Measurements from ENCODE around the gene OSMR.
"Not testable (repeated sequence)": the region's sequence is repeated elsewhere in the genome, so short reads cannot be mapped to it uniquely, and the experiment has no call there.

Gene OSMR

DNA sequence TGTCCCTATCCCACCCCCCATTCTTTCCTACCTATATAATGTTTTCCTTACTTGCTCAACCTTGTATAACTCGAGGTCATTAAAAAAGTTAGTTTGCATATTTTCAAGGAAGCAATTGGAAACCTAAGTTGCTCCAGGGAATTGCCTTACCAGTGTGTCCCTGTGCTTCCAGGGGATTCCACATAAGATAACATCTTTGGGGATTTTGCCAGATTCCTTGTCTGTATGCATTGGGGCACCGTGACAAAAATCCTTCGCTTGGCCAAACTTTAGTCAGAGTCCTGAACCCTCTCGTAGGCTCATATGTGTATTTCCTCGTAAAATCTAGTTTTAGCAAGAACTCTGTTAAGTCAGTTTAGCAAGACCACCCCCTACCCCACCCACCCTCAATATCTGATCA is 14.7 kb upstream of the OSMR start:
- no peak for DNase-seq

DNA sequence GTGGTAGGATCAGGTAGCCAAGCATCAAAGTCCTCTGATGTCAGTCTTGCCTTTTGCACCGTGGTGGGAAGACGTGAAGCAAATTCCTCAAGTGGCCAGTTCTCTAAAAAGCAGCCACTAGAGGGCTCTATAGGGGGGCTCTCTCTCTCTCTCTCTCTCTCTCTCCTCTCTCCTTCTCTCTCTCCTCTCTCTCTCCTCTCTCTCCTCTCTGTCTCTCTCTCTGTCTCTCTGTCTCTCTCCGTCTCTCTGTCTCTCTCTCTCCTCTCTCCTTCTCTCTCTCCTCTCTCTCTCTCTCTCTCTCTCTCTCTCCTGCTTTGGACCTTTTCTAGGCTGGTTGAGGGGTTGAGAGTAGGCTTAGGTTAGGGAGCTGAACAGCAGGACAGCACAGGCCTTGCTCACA is 13.9 kb upstream of the OSMR start:
- no peak for DNase-seq

DNA sequence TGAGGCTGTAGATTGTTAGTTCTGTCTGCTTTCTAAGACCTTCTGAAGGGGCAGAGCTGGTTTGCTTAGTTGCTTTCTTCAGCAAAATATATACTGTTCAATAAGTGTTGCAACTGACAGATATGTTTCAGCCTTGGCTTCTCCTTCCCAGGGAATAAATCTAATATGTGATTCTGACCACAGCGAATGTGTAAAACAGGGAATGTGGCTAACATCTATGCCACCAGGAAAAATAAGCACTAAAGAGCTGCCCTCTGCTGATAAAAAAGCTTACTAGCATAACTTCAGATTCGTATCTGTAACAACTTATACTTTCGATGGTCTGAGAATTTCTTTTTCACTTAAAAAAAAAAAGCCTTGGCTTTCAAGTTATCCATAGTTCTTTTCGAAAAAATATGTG is 13.0 kb upstream of the OSMR start:
- no peak for DNase-seq

DNA sequence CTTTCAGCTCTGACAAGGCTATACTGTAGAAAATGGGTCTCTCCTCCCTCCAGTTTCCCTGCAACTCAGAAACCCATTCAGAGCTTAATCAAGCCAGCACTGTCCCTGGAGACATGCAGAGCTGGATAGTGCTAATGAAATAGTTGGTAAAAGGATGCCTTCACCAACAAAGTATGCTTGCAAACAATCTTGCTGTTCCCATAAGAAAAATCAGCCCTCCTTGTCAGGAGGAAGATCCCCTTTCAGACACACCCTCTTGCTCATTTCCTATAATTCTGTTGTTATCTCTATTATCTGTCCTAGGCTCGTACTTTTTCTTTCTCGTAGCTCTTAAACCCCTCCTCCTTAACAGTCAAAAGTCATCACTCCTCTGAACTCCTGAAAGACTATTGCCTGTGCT is 9.9 kb upstream of the OSMR start:
- DNase-seq: no peak

DNA sequence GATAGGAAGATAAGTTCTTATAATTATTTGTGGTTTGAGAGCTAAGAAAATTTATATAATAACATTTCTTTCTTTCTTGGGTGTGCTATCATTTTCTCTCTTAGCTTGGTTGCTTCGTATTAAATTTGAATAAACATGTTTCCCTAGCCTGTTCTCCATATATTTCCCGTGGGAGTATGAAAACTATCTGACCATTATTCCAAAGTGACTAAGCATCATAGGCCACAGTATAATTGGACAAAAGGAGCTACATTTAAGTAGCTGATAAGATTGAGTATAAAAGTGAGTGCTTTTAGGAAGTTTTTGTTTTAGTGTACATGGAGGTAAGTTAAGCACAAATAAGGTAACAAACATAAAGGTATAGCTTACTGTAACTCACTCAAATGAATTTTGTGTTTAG is 8.4 kb upstream of the OSMR start:
- DNase-seq: no peak

DNA sequence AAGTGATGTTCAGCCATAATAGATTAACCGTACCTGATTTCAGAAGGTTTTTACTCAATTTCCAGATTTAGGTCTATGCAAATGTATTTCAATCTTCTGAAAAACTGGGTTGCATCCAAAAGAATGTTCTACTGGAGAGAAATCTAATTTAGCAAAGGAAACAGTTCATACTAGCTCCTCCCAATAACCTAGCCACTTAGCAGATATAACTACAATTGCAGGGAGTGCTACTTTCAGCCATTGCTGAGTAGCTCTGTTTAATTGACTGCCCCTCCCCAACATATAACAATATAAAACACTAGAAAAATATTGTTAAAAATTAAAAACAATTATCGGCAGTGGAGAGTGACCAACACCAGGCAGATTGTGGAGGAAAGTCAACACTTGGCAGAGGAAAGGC is 7.9 kb upstream of the OSMR start:
- no peak for DNase-seq

DNA sequence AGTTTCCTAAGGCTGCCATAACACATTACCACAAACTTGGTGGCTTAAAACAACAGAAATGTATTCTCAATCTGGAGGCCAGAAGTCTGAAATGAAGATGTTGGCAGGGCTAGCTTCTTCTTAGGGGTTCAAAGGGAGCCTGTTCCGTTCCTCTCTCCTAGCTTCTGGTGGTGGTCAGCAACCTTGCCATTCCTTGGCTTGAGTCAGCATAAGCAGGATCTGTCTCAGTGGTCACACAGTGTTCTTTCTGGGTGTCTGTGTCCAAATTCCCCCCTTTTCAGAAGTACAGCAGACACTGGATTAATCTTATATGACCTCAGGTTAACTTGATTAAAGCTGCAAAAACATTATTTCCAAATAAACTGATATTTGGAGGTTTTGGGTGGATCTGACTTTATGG is 2.1 kb upstream of the OSMR start:
- DNase-seq: no peak

DNA sequence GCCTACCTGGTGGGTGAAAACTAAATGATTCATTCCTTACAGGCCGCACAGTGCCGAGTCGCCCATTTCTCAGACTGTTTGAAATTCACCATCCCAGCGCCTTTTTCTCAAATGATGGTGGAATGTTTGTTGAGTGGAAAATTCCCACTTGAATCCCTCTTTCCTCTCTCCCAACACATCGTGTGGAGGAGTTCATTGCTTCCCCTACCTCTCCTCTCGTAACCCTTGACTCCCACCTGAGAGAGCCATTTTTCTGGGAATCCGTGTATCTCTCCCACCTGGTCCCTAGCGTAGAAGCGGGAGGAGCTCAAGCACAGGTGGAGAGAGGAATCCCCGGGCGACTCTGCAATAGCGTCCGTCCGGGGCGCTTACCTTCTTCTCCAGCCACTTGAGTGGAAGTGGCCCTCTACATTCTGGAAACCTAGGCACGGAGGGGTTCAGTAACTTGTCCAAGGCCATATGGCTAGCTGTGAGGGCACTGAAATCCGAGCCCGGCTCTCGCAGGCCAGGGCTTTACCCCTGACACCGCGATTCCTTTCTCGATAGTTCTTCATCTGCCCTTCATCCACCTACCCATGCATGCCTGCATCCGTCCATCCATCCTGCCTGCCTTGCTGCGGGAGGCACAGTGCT is 683 bp downstream of the OSMR start:
- DNase-seq: no peak

DNA sequence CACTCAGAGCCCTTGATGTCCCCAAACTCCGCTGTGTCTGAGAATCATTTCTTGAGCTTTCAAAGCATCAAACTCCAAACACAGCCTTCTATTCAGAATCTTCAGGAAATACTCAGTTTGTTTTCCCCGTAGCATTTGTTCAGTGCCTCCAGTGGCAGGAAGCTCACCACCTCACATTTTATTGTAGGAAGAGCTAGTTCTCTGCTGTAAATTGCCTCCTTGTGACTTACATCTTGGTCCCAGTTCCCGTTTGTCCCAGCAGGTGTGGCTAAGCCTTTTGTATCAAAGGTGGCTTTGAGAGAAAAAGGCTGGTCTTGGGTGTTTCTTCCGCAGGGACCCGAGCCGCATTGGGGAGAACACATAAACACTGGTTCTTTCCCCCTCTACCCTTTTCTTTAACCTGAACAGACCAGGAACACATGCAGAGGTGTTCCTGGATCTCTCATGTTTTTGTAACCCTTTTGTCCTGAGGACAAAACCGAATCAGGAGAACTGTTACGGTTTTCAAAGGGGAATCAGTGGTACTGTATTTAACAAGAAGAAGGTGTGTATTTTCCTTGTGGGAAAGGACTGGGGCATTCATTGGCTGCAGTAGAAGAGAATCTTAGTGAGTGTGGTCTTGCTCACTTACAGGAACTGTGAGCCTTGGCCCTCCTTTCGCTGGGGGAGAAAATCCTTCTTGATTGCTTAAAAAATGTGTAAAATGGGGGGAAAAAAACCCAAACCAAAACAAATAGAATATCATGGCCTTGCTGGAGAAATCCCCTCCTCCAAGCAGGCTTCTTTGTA is 1.9 kb downstream of the OSMR start:
- no peak for DNase-seq

DNA sequence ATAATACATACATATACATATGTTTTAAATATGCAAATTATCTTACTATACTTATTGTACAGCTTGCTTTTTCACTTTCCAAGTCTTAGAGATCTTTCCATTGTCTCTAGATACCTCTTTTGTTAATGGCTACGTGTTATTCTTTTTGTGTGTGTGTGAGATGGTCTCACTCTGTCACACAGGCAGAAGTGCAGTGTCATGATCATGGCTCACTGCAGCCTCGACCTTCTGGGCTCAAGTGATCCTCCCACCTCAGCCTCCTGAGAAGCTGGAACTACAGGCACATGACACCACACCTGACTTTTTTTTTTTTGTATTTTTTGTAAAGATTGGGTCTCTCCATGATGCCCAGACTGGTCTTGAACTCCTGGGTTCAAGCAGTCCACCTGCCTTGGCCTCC is 2.8 kb downstream of the OSMR start:
- no peak for DNase-seq

DNA sequence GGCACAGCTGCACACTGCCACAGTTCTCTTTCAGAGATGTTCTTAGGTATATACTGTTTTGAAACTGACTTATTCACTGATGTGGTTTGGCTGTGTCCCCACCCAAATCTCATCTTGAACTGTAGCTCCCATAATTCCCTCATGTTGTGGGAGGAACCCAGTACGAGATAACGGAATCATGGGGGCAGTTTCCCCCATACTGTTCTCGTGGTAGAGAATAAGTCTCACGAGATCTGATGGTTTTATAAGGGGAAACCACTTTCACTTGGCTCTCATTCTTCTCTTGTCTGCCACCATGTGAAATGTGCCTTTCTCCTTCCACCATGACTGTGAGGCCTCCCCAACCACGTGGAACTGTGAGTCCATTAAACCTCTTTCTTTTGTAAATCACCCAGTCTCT is 5.8 kb downstream of the OSMR start:
- not testable (repeated sequence) for DNase-seq

DNA sequence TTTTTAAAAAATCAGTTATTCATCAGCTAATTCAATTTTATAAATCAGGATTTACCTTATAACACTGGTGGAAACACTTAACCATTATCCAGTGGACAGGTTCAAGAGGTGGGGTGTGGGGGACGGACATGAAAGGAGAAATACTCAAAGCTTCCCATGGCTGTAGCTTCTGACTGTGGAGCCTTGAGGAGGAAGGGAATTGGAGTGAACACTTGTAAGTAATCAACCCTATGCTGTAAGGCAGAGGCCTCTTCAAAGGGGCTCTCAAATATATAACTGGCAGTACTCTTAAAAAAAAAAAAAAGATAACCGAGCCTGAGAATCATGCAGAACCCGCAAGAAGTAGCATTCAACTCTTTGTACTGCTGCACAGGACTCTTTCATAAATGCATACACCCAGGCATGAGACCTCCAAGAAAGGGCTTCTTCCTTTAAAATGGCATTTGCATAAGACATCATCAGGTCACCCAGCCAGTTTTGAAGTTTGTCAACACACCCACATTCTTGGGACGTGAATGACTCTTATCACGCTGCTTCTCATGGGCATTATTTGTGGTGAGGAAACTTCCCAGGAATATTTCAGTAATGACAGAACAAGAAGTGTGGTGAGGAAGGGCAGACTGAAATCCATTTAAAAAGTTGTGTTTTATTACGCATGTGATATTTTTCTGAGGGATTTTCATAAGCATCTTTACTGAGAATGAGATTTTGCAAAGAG is 8.1 kb downstream of the OSMR start:
- no peak for DNase-seq

DNA sequence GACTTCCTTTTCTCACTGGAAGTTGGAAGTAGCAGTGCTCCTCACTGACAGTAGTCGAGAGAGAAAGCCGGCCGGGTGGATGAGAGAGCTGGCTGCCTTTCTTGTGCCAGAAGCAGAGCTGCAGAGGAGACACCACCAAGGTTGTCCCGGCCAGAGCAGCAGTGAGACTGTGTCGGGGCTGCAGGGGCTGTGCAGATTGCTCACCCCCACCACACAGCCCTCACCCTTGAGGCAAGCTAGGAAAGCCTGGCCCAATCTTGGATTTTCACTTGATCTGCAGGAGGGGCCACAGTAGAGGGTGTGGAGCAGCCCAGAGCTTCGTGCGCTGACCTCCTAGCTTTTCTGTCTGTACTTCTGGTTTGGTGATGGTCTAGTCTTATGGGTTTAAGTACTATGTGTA is 9.1 kb downstream of the OSMR start:
- DNase-seq: no peak

DNA sequence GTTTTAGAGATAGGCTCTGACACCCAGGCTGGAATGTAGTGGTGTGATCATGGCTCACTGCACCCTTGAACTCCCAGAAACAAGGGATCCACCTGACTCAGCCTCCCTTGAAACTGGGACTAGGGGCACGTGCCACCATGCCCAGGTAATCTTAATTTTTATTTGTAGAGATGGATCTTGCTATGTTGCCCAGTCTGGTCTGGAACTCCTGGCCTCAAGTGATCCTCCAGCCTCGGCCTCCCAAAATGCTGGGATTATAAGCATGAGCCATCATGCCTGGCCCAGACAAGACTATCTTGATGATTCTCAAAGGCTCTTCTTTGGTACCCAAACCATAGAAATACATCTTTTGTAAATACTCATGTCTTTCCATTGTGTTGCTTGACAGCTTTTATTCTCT is 10.8 kb downstream of the OSMR start:
- no peak for DNase-seq

DNA sequence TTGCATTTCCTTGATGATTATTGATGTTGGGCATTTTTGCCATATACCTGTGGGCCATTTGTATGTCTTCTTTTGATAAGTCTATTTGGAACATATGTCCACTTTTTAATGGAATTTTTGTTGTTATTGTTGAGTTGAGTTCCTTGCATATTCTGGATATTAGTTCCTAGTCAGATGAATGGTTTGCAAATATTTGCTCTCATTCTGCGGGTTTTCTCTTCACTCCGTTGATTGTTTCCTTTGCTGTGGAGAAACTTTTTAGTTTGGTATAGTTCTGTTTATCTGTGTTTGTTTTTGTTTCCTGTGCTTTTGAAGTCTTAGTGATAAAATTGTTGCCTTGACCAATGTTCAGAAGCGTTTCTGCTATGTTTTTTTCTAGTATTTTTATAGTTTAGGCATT is 13.0 kb downstream of the OSMR start:
- DNase-seq: no peak

DNA sequence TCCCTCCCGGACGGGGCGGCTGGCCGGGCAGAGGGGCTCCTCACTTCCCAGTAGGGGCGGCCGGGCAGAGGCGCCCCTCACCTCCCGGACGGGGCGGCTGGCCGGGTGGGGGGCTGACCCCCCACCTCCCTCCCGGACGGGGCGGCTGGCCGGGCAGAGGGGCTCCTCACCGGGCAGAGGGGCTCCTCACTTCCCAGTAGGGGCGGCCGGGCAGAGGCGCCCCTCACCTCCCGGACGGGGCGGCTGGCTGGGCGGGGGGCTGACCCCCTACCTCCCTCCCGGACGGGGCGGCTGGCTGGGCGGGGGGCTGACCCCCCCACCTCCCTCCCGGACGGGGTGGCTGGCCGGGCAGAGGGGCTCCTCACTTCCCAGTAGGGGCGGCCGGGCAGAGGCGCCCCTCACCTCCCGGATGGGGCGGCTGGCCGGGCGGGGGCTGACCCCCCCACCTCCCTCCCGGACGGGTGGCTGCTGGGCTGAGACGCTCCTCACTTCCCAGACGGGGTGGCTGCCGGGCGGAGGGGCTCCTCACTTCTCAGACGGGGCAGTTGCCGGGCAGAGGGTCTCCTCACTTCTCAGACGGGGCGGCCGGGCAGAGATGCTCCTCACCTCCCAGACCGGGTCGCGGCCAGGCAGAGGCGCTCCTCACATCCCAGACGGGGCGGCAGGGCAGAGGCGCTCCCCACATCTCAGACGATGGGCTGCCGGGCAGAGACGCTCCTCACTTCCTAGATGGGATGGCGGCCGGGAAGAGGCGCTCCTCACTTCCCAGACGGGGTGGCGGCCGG is 16.4 kb downstream of the OSMR start:
- DNase-seq: not testable (repeated sequence)

DNA sequence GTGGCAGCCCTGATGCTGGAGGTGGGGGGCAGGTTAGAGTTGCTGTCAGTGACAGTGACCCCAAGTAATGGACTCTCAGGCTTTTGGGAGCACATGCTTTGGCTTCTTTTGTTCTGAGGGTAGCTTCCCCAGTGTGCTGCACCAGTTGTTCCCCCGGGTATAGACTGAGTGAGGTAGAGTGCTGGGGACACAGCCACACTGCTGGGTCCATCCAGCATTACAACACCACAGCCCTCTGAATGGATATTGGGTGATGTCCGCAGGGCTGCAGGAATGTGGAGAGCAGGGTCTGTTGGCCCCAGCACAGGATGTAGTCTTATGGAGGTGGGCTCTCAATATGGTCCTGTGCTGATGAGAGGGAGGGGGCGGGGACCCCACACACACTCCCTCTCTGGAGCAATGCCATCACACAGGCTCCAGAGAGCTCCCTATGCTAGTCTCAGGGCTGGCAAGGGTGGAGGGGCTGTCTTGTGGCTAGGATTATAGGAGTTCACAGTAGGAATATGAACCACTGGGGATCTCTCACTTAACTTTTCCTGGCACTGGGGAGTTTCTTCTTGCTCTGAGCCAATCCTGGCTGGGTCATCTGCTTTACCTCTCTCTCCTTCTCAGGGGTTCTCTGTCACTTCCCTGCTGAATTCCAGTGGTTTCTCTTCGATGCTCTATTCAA is 20.7 kb downstream of the OSMR start:
- DNase-seq: no peak

DNA sequence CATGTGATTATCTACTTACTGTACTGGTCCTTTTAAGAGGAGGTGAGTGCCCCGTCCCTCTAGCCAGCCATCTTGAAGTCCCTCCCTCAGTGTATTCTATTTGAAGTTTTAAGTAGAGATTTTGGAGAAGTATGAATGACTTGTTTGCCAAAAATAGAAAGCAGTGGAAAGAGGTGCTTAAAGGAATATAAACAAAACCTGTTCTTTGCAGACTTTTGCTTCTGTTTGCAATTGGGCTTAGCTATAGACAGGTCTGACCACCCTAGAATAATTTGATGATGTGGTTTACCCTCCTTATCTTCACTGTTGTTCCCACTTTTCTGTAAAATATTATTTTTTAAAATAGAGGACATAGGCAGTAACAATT is 21.2 kb downstream of the OSMR start:
- DNase-seq: no peak

DNA sequence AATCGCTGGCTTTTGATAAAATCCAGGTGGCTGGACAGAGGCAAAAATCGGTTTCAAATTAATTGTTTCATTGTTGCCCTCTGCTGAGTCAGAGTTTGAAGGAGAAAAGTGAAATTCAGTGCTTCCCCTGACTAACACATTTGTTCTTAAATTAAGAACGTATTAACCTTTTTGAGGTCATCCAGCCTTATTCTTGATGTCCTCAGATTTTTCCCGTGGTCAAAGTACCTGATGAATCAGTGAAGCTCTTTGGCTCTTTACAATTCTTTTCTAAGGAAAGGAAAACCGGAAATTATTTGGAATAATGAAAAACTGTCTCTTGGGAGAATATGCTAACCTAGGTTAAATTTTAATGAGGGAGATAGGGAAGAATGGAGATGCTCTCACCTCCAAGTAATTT is 21.6 kb downstream of the OSMR start:
- DNase-seq: no peak

DNA sequence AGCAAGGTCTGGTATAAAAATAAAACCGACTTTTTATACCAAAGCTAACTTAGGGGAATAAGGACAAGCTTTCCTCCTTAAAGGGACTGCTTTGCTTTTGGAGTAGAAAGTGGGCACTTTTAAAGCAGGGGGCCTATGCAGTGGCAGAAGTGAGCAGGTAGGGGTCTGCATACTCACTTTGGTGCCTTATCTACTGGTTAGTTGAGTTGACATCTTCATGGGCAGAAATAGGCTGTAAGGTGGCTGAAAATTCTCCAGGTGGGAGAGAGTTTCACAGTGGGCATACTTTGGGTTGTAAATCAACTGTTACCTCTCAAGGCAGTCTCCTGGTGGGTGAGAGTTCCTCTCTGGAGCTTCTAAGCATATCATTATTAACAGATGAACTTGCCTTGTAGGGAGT is 24.8 kb downstream of the OSMR start:
- no peak for DNase-seq

DNA sequence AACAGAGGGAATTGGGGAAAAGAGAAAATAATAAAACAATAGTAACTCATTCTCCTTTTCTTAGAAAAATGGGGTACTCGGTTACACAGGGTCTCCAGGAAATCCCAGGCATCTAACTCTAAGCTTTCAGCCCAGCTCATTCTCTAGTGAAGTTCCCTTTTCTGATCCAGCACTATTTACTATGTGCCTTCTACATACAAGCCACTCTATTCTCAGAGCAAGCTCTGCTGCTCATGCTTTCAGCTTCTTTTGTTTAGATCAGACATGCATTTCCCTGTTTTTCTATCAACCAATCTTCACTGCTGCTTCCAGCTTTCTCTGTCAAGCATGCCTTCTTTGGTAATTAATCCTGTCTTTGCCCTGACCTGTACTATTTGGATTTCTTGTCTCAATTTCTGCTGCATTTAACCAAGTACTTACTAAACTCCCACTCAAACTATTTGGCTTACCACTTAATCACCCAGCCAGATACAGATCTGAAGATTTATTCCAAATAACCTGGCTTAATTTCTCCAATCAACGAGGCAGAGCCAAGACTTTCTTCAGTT is 25.3 kb downstream of the OSMR start:
- no peak for DNase-seq

DNA sequence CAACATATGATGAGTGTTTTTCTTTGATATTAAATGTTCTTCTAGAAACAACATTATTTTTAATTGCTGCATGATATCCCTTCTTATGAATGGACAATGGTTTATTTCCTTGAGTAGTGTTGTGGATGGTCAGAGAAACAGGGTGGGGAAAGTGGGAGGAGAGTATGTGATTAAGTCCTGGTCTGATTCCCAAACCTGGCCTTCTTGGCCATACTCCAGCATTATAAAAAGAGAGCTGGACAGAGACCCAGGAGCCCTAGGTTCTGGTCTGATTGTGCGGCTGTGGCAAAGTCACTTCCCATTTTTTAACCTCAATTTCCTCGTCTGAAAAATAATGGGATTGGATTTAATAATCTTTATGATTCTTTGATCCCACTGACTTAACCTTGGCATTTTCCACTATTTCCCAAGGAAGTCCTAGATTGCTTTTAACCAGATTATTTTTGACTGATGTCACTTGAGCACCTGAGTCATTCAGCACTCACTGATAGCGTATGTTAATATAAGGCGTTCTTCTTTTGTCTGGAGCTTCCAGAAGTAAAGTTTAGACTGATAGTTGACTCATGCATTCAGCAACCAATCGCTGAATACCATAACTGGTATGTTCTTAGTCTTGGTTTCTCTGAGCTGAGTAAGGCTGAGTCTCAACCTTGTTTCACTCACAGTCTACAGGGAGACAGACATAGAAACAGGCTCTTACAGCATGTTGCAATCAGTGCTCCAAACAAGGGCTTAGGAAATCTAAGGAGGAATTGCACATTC is 26.2 kb downstream of the OSMR start:
- DNase-seq: no peak
